ENCODE measurements around the gene CYB561D2. TPM values are rescaled to one million over a fixed set of nuclear protein-coding genes. Genes with fewer than 3 reads are reported as not detected.

CYB561D2 gene
- total and polyA plus RNA-seq, 2 donors: 20.4 to 28.5 TPM

DNA sequence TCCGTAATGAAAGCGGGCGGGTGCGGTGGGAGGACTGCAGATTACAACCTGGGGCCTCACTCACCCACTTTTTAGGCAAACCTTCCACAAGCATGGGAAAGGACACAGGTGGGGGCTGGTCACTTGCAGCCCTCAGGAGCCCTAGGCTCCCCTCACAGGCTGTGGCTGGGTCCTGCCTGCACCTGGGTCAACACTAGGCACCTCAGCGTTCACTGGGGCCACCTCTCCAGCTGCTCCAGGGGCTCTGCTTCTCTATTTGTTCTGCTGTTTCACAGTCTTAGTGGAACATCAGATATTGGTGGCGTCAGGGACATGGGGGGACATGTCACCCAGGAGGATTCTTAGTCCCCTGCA is 38.7 kb downstream of the CYB561D2 start:
- Histone ChIP-seq H3K9me3 (ENCODE audit: control insufficient read depth in 2 of 2, insufficient read depth in 1 of 2, low read length in 1 of 2) (no peaks in the 10 kb centered on the region), H3K27ac (ENCODE audit: low read depth in 1 of 2, low read length in 1 of 2) (no peak overlapping the region), H3K4me3 (ENCODE audit: low read length in 2 of 2) (no peak overlapping the region), H3K27me3 (ENCODE audit: control insufficient read depth in 2 of 2, insufficient read depth in 1 of 2, low read length in 1 of 2) (no peaks in the 10 kb centered on the region), H3K4me1 (ENCODE audit: control insufficient read depth in 2 of 2, insufficient read depth in 2 of 2, low read length in 2 of 2) (no peaks in the 10 kb centered on the region), H3K36me3 (ENCODE audit: control insufficient read depth in 2 of 2, insufficient read depth in 2 of 2, low read length in 1 of 2) (no peaks in the 10 kb centered on the region)
- no peak for DNase-seq (ENCODE audit: low read depth in 6 of 9, low spot score in 9 of 9)
- 95% methylated on average over 6 of the region's 6 CpGs for WGBS

DNA sequence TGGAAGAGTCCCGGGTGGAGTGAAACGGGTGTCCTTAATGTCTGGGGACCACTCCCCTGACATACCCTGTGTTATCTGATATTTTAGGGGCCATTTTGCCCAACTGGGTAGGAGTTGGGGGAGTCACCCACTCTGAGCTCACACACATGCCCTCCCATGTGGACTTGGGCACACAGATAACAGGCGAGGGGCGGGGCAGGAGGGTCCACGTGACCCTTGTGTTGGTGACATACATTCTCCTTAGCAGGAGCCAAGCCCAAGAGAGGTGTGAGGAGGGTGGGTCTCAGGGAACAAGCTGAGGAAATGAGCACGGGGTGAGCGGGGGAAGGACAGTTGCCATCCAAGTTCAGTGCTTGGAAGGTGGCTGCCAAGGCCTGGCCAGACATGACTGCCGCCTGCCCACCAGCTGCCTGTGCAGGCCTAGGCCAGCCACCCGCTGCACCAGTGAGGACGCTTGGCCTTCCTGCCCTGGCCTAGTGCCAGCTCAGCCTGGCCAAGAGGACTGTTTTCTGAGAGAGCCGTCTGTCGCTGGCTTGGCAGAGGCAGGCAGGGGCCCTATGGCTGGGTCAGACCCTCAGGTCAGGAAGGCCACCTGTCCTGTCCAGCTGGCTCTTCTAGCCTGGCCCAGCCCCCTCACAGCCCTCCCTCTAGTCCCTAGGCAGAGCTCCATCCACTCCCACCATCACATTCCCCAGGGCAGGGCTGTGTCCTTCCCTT is 40.0 kb downstream of the CYB561D2 start:
- peak overlapping the region in 1 of 2 donors; percentile 49 for H3K27ac ChIP-seq (ENCODE audit: low read depth in 1 of 2, low read length in 1 of 2)
- WGBS: 95% methylated on average over 12 of the region's 12 CpGs

GRCh38 chr3:50392101-50392715 is 41.5 kb downstream of the CYB561D2 start:
- Histone ChIP-seq H3K9me3 (ENCODE audit: control insufficient read depth in 2 of 2, insufficient read depth in 1 of 2, low read length in 1 of 2) (no peaks in the 10 kb centered on the region), H3K4me3 (ENCODE audit: low read length in 2 of 2) (no peak overlapping the region), H3K36me3 (ENCODE audit: control insufficient read depth in 2 of 2, insufficient read depth in 2 of 2, low read length in 1 of 2) (no peaks in the 10 kb centered on the region), H3K4me1 (ENCODE audit: control insufficient read depth in 2 of 2, insufficient read depth in 2 of 2, low read length in 2 of 2) (no peaks in the 10 kb centered on the region), H3K27me3 (ENCODE audit: control insufficient read depth in 2 of 2, insufficient read depth in 1 of 2, low read length in 1 of 2) (no peaks in the 10 kb centered on the region), H3K27ac (ENCODE audit: low read depth in 1 of 2, low read length in 1 of 2) (no peak overlapping the region)
- 86% methylated on average over 5 of the region's 5 CpGs for WGBS
- DNase-seq (ENCODE audit: low read depth in 6 of 9, low spot score in 9 of 9): no peak

More for the DNA sequence above, 40.0 kb downstream of the CYB561D2 start:
- no peak for DNase-seq (ENCODE audit: low read depth in 6 of 9, low spot score in 9 of 9)
- no peaks in the 10 kb centered on the region for H3K27me3 ChIP-seq (ENCODE audit: control insufficient read depth in 2 of 2, insufficient read depth in 1 of 2, low read length in 1 of 2)
- no peak overlapping the region for H3K4me3 ChIP-seq (ENCODE audit: low read length in 2 of 2)
- H3K36me3 ChIP-seq (ENCODE audit: control insufficient read depth in 2 of 2, insufficient read depth in 2 of 2, low read length in 1 of 2): no peaks in the 10 kb centered on the region
- H3K4me1 ChIP-seq (ENCODE audit: control insufficient read depth in 2 of 2, insufficient read depth in 2 of 2, low read length in 2 of 2): no peaks in the 10 kb centered on the region
- H3K9me3 ChIP-seq (ENCODE audit: control insufficient read depth in 2 of 2, insufficient read depth in 1 of 2, low read length in 1 of 2): no peaks in the 10 kb centered on the region

DNA sequence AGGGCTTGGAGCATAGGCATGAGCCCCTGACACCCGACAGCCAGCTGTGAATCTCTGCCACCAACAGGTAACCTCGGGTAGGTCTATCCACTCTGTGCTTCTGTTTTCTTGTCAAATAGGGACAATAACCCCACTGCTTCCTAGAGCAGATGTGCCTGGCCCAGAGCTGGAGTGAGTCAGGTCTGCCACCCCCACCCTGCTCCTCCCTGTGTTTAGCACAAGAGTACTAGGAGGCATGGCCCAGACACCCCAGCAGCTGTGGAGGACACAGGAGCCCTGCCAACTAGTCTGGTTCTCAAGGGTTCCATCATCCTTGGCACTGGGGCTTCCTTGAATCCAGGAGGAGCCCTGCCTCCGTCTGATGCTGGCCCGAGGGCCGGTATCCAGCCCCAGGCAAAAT is 42.4 kb downstream of the CYB561D2 start:
- Histone ChIP-seq H3K27me3 (ENCODE audit: control insufficient read depth in 2 of 2, insufficient read depth in 1 of 2, low read length in 1 of 2) (no peaks in the 10 kb centered on the region), H3K4me3 (ENCODE audit: low read length in 2 of 2) (no peak overlapping the region), H3K4me1 (ENCODE audit: control insufficient read depth in 2 of 2, insufficient read depth in 2 of 2, low read length in 2 of 2) (no peaks in the 10 kb centered on the region), H3K9me3 (ENCODE audit: control insufficient read depth in 2 of 2, insufficient read depth in 1 of 2, low read length in 1 of 2) (no peaks in the 10 kb centered on the region), H3K27ac (ENCODE audit: low read depth in 1 of 2, low read length in 1 of 2) (no peak overlapping the region), H3K36me3 (ENCODE audit: control insufficient read depth in 2 of 2, insufficient read depth in 2 of 2, low read length in 1 of 2) (no peaks in the 10 kb centered on the region)
- 93% methylated on average over 5 of the region's 5 CpGs for WGBS
- DNase-seq (ENCODE audit: low read depth in 6 of 9, low spot score in 9 of 9): no peak

GRCh38 chr3:50395070-50395860 is 44.6 kb downstream of the CYB561D2 start:
- H3K9me3 ChIP-seq (ENCODE audit: control insufficient read depth in 2 of 2, insufficient read depth in 1 of 2, low read length in 1 of 2): no peaks in the 10 kb centered on the region
- no peaks in the 10 kb centered on the region for H3K27me3 ChIP-seq (ENCODE audit: control insufficient read depth in 2 of 2, insufficient read depth in 1 of 2, low read length in 1 of 2)
- no peak for DNase-seq (ENCODE audit: low read depth in 6 of 9, low spot score in 9 of 9)
- H3K4me3 ChIP-seq (ENCODE audit: low read length in 2 of 2): no peak overlapping the region
- no peaks in the 10 kb centered on the region for H3K36me3 ChIP-seq (ENCODE audit: control insufficient read depth in 2 of 2, insufficient read depth in 2 of 2, low read length in 1 of 2)
- no peaks in the 10 kb centered on the region for H3K4me1 ChIP-seq (ENCODE audit: control insufficient read depth in 2 of 2, insufficient read depth in 2 of 2, low read length in 2 of 2)
- no peak overlapping the region for H3K27ac ChIP-seq (ENCODE audit: low read depth in 1 of 2, low read length in 1 of 2)
- 87% methylated on average over 10 of the region's 10 CpGs for WGBS

- Histone ChIP-seq H3K27me3 (ENCODE audit: control insufficient read depth in 2 of 2, insufficient read depth in 1 of 2, low read length in 1 of 2) (no peaks in the 10 kb centered on the region), H3K4me3 (ENCODE audit: low read length in 2 of 2) (no peak overlapping the region), H3K27ac (ENCODE audit: low read depth in 1 of 2, low read length in 1 of 2) (no peak overlapping the region), H3K36me3 (ENCODE audit: control insufficient read depth in 2 of 2, insufficient read depth in 2 of 2, low read length in 1 of 2) (no peaks in the 10 kb centered on the region), H3K9me3 (ENCODE audit: control insufficient read depth in 2 of 2, insufficient read depth in 1 of 2, low read length in 1 of 2) (no peaks in the 10 kb centered on the region), H3K4me1 (ENCODE audit: control insufficient read depth in 2 of 2, insufficient read depth in 2 of 2, low read length in 2 of 2) (no peaks in the 10 kb centered on the region)
- 97% methylated on average over 10 of the region's 10 CpGs for WGBS
- no peak for DNase-seq (ENCODE audit: low read depth in 6 of 9, low spot score in 9 of 9)
These were observed 45.8 kb downstream of the CYB561D2 start for GRCh38 chr3:50396502-50396901.

DNA sequence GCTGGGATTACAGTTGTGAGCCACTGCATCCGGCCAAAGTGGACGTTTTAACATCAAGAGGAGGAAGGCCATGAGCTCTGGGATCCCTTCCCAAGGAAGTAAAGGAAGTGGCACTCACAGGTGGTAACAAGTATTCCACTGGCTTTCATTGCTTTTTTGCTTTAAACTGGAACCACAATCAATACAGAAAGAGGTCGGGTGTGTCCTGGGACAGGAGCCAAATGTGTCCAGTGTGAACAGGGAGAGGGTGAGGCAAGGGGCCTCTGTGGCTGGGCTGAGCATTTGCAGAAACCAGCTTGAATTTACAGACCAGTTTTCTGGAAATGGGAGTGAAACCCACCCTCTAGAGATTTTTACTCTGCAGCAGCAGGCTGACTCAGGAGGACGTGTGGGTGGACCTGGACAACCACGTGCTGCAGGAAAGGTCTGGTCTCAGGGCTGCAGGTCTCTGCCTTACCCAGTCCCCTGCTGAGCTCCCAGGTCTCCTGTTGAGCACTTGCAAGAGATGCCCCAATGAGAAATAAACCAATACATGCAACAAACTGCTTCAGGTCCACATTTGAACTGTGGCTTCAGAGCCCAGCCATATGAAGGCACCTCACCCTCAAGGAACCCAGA is 51.4 kb downstream of the CYB561D2 start:
- no peak overlapping the region for H3K27ac ChIP-seq (ENCODE audit: low read depth in 1 of 2, low read length in 1 of 2)
- WGBS: 59% methylated on average over 5 of the region's 5 CpGs
- H3K36me3 ChIP-seq (ENCODE audit: control insufficient read depth in 2 of 2, insufficient read depth in 2 of 2, low read length in 1 of 2): no peaks in the 10 kb centered on the region
- H3K27me3 ChIP-seq (ENCODE audit: control insufficient read depth in 2 of 2, insufficient read depth in 1 of 2, low read length in 1 of 2): no peaks in the 10 kb centered on the region
- DNase-seq (ENCODE audit: low read depth in 6 of 9, low spot score in 9 of 9): no peak
- no peaks in the 10 kb centered on the region for H3K4me1 ChIP-seq (ENCODE audit: control insufficient read depth in 2 of 2, insufficient read depth in 2 of 2, low read length in 2 of 2)
- no peak overlapping the region for H3K4me3 ChIP-seq (ENCODE audit: low read length in 2 of 2)
- H3K9me3 ChIP-seq (ENCODE audit: control insufficient read depth in 2 of 2, insufficient read depth in 1 of 2, low read length in 1 of 2): no peaks in the 10 kb centered on the region
